GM12878 (cell line): Measurements from ENCODE around the gene SLC41A1. TPM values are rescaled to one million over a fixed set of nuclear protein-coding genes. Genes with fewer than 3 reads are reported as not detected.

ENCODE experiments used
- ATAC-seq: fragments of 200-7000 bp; cut with Tn5 transposase; 3 replicates; pipeline ENCODE4 v1.9.1; 2020; ENCODE audit warnings: mild to moderate bottlenecking, moderate library complexity
- BruUV-seq: library from RNA; stranded (reverse); fragments of 400-500 nt; replicated peaks from 2 replicates; lab custom pipeline; 2021; lab: Mats Ljungman, UMichigan
- CTCF ChIA-PET: fragments of 300-600 bp; sonication (Branson Sonifier 250); formaldehyde crosslinking; extraction: SDS; loops from one replicate; lab custom pipeline; 2021; ENCODE audit warnings: inconsistent platforms; lab: Yijun Ruan, JAX
- POLR2A ChIA-PET: fragments of 350-600 bp; formaldehyde crosslinking; extraction: SDS; loops from one replicate; lab custom pipeline; 2021; ENCODE audit warnings: inconsistent platforms; lab: Charles Lee
- RAD21 ChIA-PET: fragments of 300-600 bp; sonication (Branson Sonifier 250); formaldehyde crosslinking; loops from one replicate; lab custom pipeline; 2023; ENCODE audit warnings: antibody characterized with exemption; ENCODE audit not compliant: unreplicated experiment; lab: Charles Lee
- SMC1A ChIA-PET: fragments of 300-600 bp; sonication (Branson Sonifier 250); formaldehyde crosslinking; loops from one replicate; lab custom pipeline; 2023; ENCODE audit not compliant: unreplicated experiment, uncharacterized antibody; lab: Charles Lee
- DNase-seq: peaks from one replicate; pipeline ENCODE4 v3.0.0-alpha.2; 2011; ENCODE audit warnings: low read depth, low spot score
- FAIRE-seq: peaks from 3 replicates; lab custom pipeline; 2011; peaks lifted over from hg19 to GRCh38; lab: Jason Lieb, UNC
- H2AFZ ChIP-seq: 2 replicates; pipeline ENCODE4 v1.6.0; 2011; ENCODE audit warnings: low read depth, low read length, control low read depth; ENCODE audit not compliant: control insufficient read depth
- H3K27ac ChIP-seq: 2 replicates; pipeline ENCODE4 v1.5.1; 2011; ENCODE audit warnings: control low read depth; ENCODE audit not compliant: control insufficient read depth, insufficient read depth
- H3K27me3 ChIP-seq, 2 experiments: replicated peaks in 1 of 2; 2 replicates each; pipeline versions ENCODE4 v1.6.0 to v1.6.1; 2011; ENCODE audit warnings: low read length in 1 of 2; ENCODE audit not compliant: control insufficient read depth in 2 of 2, insufficient read depth in 2 of 2
- H3K36me3 ChIP-seq, 2 experiments: 2 replicates each; pipeline ENCODE4 v1.5.1; 2011; ENCODE audit warnings: low read length in 1 of 2; ENCODE audit not compliant: control insufficient read depth in 2 of 2, insufficient read depth in 2 of 2
- H3K4me1 ChIP-seq: 2 replicates; pipeline ENCODE4 v1.6.1; 2011; ENCODE audit warnings: mild to moderate bottlenecking, low read length, moderate library complexity, mixed read lengths; ENCODE audit not compliant: control insufficient read depth, insufficient read depth
- H3K4me2 ChIP-seq: 2 replicates; pipeline ENCODE4 v1.6.0; 2011; ENCODE audit warnings: control low read depth; ENCODE audit not compliant: control insufficient read depth, insufficient read depth
- H3K4me3 ChIP-seq: fragments of 200-600 bp; sonication (generic); 2 replicates; pipeline ENCODE4 v1.5.1; 2016
- H3K79me2 ChIP-seq: 2 replicates; pipeline ENCODE4 v1.6.0; 2011; ENCODE audit warnings: low read length; ENCODE audit not compliant: control insufficient read depth, insufficient read depth
- H3K9ac ChIP-seq: 2 replicates; pipeline ENCODE4 v1.8.0; 2011; ENCODE audit warnings: low read length, control low read depth, mixed read lengths; ENCODE audit not compliant: control insufficient read depth, insufficient read depth
- H3K9me3 ChIP-seq: replicated peaks from 3 replicates; pipeline ENCODE4 v1.5.1; 2011; ENCODE audit warnings: mild to moderate bottlenecking, low read length; ENCODE audit not compliant: control insufficient read depth, insufficient read depth
- H4K20me1 ChIP-seq: 2 replicates; pipeline ENCODE4 v1.6.0; 2011; ENCODE audit not compliant: control insufficient read depth, insufficient read depth
- CBX3 ChIP-seq: fragments of 200-600 bp; sonication (generic); IDR thresholded peaks from 2 replicates; pipeline ENCODE4 v1.6.1; 2016; ENCODE audit warnings: low read depth, borderline replicate concordance
- EP300 ChIP-seq, 2 experiments: fragments of 150-350 bp in 1 of 2; IDR thresholded peaks; 2 replicates each; pipeline ENCODE4 v1.6.1; 2011 to 2012; ENCODE audit warnings: low read depth in 2 of 2, low read length in 2 of 2, borderline replicate concordance in 1 of 2, improper control_type of control experiment in 1 of 2, inconsistent platforms in 1 of 2; ENCODE audit not compliant: control insufficient read depth in 1 of 2
- ESRRA ChIP-seq: IDR thresholded peaks from 2 replicates; pipeline ENCODE4 v1.6.1; 2012; ENCODE audit warnings: mild to moderate bottlenecking, low read length, improper control_type of control experiment
- ETV6 ChIP-seq, 2 experiments: fragments of 450-650 bp in 1 of 2; IDR thresholded peaks in 1 of 2; conservative IDR thresholded peaks in 1 of 2; 2 replicates each; pipeline ENCODE4 v1.6.1; 2014; ENCODE audit warnings: antibody characterized with exemption in 1 of 2, borderline replicate concordance in 1 of 2, low read depth in 1 of 2, mild to moderate bottlenecking in 1 of 2, moderate library complexity in 1 of 2
- POU2F2 ChIP-seq: IDR thresholded peaks from 3 replicates; pipeline ENCODE4 v1.6.1; 2011; ENCODE audit warnings: low read depth, mild to moderate bottlenecking, low read length, borderline replicate concordance
- TAF1 ChIP-seq: IDR thresholded peaks from 2 replicates; pipeline ENCODE4 v1.6.1; 2011; ENCODE audit warnings: mild to moderate bottlenecking, low read depth, low read length, borderline replicate concordance
- WGBS: methylation state at CpG from one replicate; pipeline ENCODE4 v1.1.6; 2016; ENCODE audit warnings: low lambda C conversion rate; ENCODE audit not compliant: insufficient replicate concordance, insufficient coverage; ENCODE audit errors: missing lambda C conversion rate; 5-methylcytosine and 5-hydroxymethylcytosine counted together
- in situ Hi-C: fragments of 300-500 bp; cut with MboI; formaldehyde crosslinking; loops from 9 replicates; pipeline ENCODE4 v1.14.3; 2018; ENCODE audit warnings: mixed read lengths
- intact Hi-C: fragments of 100-400 bp; cut with micrococcal nuclease; formaldehyde crosslinking; loops from one replicate; pipeline ENCODE4 v1.14.2; 2022; ENCODE audit not compliant: unreplicated experiment
- polyA plus RNA-seq, 11 experiments: library from polyadenylated mRNA; depleted of rRNA in 4 of 11; unstranded in 6 of 11; stranded (reverse) in 5 of 11; fragments of >200 nt; fragmentation: Nextera tagmentation in 4 of 11; fragmentation: Illumina TruSeq in 1 of 11; extraction: Ambion mirVana in 4 of 11; extraction: Trizol in 1 of 11; gene quantifications; 1 replicate in 1 of 11; 2 replicates in 10 of 11; pipeline versions ENCODE4 v1.2.1 to v1.2.3, GENCODE V29; 2011 to 2016; ENCODE audit warnings: inconsistent platforms in 2 of 11, missing spikeins in 2 of 11, low read depth in 1 of 11
- total RNA-seq, 4 experiments: library from RNA; depleted of rRNA in 3 of 4; stranded (reverse); fragments of >200 nt in 3 of 4; fragmentation: Illumina TruSeq in 1 of 4; extraction: Trizol in 1 of 4; gene quantifications; 2 replicates each; pipeline versions ENCODE4 v1.2.1 to v1.2.3, GENCODE V29; 2013 to 2021

SLC41A1 gene
- total and polyA plus RNA-seq, 10 of the 15 experiments (the other 5 are each of a cell fraction or from before 2014, with no cell fraction given): 0.13 to 11.3 (median 0.42) TPM

GRCh38 chr1:205783904-205784303 is 29.1 kb downstream of the SLC41A1 start:
- H3K4me3 ChIP-seq: no peak overlapping the region
- no peak overlapping the region for H2AFZ ChIP-seq
- intact Hi-C loops: loop anchor here (5.0 kb wide), 1 partner anchor 127 kb away; no protein-coding TSS in a partner anchor
- FAIRE-seq: peak; percentile 23
- WGBS: 88% methylated on average over 4 of the region's 4 CpGs
- H3K27ac ChIP-seq: no peak overlapping the region
- RAD21 ChIA-PET: interaction anchor here (0.7 kb wide), 1 partner anchor 74 kb away, joined by 3 read pairs; no protein-coding TSS in a partner anchor
- POLR2A ChIA-PET: interaction anchor here (0.7 kb wide), 1 partner anchor 27 kb away, joined by 4 read pairs; no protein-coding TSS in a partner anchor
- no peak for DNase-seq
- no peaks in the 10 kb centered on the region for H3K4me1 ChIP-seq
- peaks cover 0 to 6% of the 10 kb centered on the region in 2 experiments; a peak in 1 of 4 replicates for H3K27me3 ChIP-seq
- CTCF ChIA-PET: interaction anchor here (1.1 to 2.4 kb wide), 3 partner anchors 21 to 125 kb away, joined by 4 to 15 read pairs (median 5); no protein-coding TSS in a partner anchor
- H4K20me1 ChIP-seq: no peaks in the 10 kb centered on the region
- SMC1A ChIA-PET: interaction anchor here (0.6 to 1.7 kb wide), 2 partner anchors 125 to 198 kb away, joined by 3 to 15 read pairs; no protein-coding TSS in a partner anchor
- in situ Hi-C loops: no loop called here
- no peaks in the 10 kb centered on the region for H3K9me3 ChIP-seq
- no TSS peak for BruUV-seq
- no peaks in the 10 kb centered on the region for H3K79me2 ChIP-seq
- H3K36me3 ChIP-seq: no peaks in the 10 kb centered on the region
- no peak for ATAC-seq
- no peak overlapping the region for H3K4me2 ChIP-seq
- H3K9ac ChIP-seq: no peak overlapping the region
- TF ChIP-seq ESRRA: no peak
- TF ChIP-seq POU2F2: no peak
- no peak for TF ChIP-seq ETV6 (conservative IDR thresholded peaks at IDR 0.05 in 1 of 2, IDR thresholded peaks at IDR 0.05 in 1 of 2; ENCODE audit: borderline replicate concordance in 1 of 2, low read depth in 1 of 2)
- TF ChIP-seq TAF1: no peak

- ChIA-PET SMC1A (interaction anchor here (1.4 kb wide), 1 partner anchor 68 kb away, joined by 4 read pairs; no protein-coding TSS in a partner anchor), RAD21 (interaction anchor here (1.4 kb wide), 1 partner anchor 191 kb away, joined by 4 read pairs; no protein-coding TSS in a partner anchor), CTCF (interaction anchor here (0.9 to 2.4 kb wide), 4 partner anchors 125 to 188 kb away, joined by 4 to 18 read pairs (median 10); no protein-coding TSS in a partner anchor), POLR2A (no interaction called here)
- ATAC-seq: no peak
- TF ChIP-seq CBX3 (no peak), EP300 (IDR thresholded peaks at IDR 0.05; ENCODE audit: borderline replicate concordance in 1 of 2, control insufficient read depth in 1 of 2, low read depth in 2 of 2, low read length in 2 of 2) (no peak)
- Histone ChIP-seq H3K4me1 (no peaks in the 10 kb centered on the region), H2AFZ (no peak overlapping the region), H3K36me3 (no peaks in the 10 kb centered on the region), H3K27me3 (peaks cover 0 to 6% of the 10 kb centered on the region in 2 experiments; a peak in 1 of 4 replicates), H3K4me3 (no peak overlapping the region), H3K4me2 (no peak overlapping the region), H3K79me2 (no peaks in the 10 kb centered on the region), H4K20me1 (no peaks in the 10 kb centered on the region), H3K27ac (no peak overlapping the region), H3K9me3 (no peaks in the 10 kb centered on the region), H3K9ac (no peak overlapping the region)
- intact Hi-C loops (loop anchor here (5.0 kb wide), 1 partner anchor 126 kb away; no protein-coding TSS in a partner anchor), in situ Hi-C loops (no loop called here)
- no peak for FAIRE-seq
- DNase-seq: no peak
- no TSS peak for BruUV-seq
These were observed 29.6 kb downstream of the SLC41A1 start for GRCh38 chr1:205783433-205783795.
